DMS153 treated with DMSO at 0.1 percent for 48 hours (cell line): Measurements from ENCODE around the gene BARX1.
A peak's percentile ranks its signal among the peaks of the same experiment; 100 is the strongest.
"Not testable (repeated sequence)": the region's sequence is repeated elsewhere in the genome, so short reads cannot be mapped to it uniquely, and the experiment has no call there.

Experiments
- DNase-seq: peaks from one replicate; lab custom pipeline; 2025; ENCODE audit not compliant: unreplicated experiment; lab: John Stamatoyannopoulos, UW

The BARX1 gene

DNA sequence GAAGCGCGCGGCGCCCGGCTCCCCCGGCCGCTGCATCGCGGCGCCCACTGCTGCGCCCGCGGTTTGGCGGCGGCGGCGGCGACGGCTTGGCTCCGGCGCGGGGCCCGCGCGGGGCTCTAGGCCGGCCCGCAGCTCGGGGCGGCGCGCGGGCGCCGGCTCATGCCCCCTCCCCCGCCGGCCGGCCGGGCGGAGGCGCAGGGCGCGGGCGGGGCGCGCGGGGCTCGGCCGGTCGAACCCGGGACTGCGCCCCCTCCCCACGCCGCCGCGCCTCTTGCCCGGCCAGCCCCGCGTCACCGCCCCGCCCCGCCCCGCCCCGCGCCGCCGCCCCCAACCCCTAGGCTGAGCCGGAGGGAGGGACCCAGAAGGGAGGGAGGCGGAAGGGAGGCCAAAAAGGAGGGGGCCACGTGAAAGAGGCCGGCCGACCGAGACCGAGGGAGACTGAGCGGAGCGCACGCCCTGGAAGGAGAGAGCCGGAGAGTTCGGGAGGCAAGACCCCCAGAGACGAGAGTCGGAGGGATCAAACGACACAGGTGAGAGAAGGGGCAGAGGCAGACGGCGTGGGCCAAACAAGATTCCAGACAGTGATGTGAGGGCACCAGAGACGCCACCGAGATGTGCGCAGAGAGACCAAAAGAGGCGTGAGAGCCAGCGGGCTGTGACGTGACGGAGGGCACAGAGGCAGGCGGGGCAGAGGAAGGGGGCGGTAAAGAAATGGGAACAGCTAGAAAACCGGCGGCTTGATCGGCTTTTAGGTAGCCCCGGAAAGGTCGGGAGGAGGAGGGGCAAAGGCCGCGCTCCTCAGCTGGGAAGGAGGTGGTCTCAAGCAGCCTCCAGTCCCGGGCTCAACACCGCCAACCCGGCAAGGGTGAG, at the start of gene BARX1:
Gene BARX1 (minus strand): TSS at position 245 of the 870 bp plus-strand sequence. CDS start 209 bp downstream, at position 36.
- no peak for DNase-seq

DNA sequence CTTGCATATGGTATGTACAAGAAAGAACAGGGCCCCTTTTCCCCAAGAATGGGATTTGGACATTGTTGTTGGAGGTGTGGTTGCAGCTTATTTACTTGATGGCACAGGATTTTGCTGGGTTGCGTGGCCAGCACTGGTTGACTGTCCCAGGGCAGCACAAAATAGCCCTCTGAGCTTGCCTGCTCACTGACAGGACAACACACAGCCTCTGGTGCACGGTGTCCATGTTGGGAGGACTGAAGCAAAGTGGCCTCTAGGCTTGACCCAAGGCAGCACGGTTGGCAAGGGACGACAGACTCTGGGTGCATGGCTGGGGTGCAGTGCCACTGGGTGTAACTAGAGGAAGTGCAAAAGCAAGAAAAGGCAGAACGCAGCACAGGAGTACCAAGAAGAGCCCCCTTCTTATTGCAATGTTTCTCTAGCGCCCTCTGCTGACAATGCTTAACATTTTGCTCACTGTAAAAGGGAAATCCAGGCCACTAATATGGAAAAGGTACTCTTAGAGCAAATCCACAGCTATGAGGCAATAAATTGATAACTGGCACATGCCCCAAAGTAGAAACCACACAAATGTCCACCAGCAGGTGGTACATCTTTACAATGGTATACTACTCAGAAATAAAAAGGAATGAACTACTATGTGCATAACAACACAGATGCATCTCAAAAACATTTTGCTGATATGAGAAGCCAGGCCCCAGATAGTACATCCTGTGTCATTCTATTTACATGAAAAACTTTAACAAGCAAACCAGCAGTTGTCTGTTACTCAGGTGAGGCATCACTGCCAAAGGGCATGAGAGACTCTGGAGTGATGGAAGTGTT, 47.4 kb upstream of the BARX1 start:
- peak; percentile 66 for DNase-seq

DNA sequence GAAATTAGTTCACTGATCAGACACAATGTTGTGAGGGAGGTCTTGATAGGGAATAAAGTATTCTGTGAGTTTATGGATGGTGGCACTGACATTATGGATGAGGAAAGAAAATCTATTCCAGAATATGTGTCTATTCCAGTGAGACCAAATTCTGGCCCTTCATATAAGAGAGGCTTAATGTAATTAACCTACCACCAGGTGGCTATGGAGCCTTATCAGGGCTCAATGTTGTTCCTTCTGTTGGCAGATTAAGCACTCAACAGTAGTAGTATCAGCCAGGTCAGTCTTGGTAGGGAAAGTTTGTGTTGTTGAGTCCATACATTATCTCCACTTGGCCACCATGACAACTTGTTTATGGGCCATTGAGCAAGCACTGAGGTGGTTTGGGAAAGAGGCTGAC, 41.7 kb upstream of the BARX1 start:
- no peak for DNase-seq

- no peak for DNase-seq
Observed at GRCh38 chr9:93996367-93996766, 41.2 kb upstream of the BARX1 start.

DNA sequence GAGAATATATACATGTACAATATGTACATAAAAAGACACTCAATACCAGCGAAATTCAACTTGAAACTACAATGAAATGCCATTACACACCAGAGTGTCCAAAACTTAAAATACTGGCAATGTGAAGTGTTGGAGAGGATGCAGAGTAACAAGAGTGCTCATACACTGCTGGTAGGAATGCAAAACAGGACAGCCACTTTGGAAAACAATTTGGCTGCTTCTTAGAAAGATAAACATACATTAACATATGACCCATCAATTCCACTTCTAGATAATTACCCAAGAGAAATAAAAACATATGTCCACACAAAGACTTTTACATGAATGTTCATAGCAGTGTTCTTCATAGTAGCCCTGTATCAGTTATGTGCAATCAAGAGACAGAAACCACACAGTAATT, 39.4 kb upstream of the BARX1 start:
- DNase-seq = no peak

DNA sequence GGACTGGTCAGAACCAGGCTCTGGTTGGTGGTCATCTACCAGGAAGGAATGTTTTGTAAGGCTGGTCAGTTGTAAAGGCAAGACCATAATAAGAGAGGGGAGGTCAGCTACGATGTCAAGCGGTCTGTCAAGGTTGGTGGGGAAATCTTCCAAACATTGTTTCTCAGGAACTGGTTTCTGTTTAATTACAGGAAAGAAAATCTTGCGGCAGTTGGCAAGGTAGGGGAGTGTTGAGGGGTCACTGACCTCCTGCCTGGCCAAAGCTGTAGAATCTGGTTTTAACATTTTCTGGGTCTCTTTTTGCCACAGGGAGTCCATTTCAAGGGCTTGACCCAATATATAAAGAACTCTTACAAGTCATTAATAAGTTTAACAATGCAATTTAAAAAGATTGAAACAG, 39.0 kb upstream of the BARX1 start:
- DNase-seq = no peak

DNA sequence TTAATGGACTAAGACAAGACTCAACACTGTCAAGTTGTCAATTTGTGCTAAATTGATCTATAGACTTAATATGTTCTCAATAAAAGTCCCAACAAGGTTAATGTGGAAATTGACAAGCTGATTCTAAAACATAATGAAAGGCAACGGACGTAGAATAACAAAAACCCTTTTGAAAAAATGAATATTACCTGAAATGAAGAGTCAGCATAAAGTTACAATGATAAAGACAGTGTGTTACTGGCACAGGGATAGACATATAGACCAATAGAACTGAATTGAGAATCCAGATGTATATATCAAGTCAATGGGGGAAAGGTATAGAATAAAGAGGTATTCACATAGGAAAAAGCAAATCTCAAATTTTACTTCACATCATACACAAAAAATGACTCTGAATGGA, 37.7 kb upstream of the BARX1 start:
- no peak for DNase-seq

DNA sequence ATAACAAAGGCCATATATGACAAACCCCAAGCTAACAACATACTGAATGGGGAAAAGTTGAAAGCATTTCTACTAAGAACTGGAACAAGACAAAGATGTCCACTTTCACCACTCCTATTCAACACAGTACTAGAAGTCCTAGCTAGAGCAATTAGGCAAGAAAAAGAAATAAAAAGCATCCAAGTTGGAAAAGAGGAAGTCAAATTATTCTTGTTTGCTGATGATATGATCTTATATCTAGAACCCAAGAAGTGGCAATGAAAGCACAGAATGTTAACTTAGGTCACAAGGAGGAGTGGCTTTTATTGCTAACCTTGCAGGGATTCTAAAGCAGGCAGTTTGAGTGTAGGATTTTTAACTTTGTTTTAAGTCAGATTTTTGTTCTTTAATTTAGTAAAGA, 35.3 kb upstream of the BARX1 start:
- no peak for DNase-seq

DNA sequence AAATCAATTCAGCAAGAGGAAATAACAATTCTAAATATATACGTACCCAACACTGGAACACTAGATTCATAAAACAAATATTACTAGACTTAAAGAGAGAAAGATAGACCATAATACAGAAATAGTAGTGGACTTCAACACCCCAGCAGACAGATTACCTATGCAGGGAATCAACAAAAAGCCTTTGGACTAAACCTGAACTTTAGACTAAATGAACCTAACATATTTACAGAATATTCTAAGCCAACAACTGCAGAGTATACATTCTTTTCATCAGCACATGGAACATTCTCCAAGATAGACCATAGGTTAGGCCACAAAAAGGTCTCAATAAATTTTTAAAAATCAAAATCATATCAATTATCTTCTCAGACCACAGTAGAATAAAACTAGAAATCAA, 32.9 kb upstream of the BARX1 start:
- DNase-seq = no peak

GRCh38 chr9:93984860-93985259, 29.7 kb upstream of the BARX1 start:
- DNase-seq = peak; percentile 41

- DNase-seq = no peak
Observed at GRCh38 chr9:93983875-93984274, 28.7 kb upstream of the BARX1 start.

GRCh38 chr9:93979721-93980120, 24.6 kb upstream of the BARX1 start:
- no peak for DNase-seq

- no peak for DNase-seq
Observed at GRCh38 chr9:93978551-93978950, 23.4 kb upstream of the BARX1 start.

DNA sequence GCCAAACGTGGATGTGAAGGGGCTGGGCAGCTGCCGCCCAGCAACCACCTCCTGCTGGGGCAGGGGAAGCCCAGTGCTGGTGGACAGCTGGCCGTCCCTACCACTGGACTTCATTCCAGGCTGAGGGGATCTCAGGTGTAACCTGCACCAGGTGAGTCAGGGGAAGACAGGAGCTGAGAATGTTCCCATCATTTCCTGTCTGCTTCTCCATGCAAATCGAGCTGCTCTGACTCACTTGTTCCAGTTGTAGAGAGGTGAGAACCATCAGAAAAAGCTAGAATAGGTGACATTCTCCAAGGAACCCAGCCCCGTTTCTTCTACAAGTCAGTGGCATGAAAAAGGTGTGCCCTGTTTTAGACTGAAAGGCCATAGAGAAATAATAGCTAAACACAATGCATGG, 21.8 kb upstream of the BARX1 start:
- no peak for DNase-seq

DNA sequence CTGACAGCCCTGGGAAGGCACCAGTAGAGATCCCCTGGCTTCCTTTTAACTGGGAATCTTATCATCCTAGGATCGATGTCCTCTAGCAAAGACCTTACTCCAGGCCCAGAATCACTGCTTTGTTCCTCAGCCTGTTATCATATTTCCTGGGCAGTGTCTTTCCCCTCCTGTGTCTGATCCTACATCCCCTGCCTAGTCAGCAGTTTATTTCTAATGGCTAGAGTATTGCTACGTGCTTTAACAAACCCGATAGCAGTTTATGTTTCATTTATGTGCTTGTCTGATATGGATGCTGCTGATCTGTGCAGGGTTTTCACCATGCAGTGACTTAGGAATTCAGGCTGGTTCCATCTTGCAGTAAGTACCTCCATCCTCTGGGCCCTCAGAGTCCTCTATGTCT, 20.9 kb upstream of the BARX1 start:
- DNase-seq = no peak

GRCh38 chr9:93975262-93975661, 20.1 kb upstream of the BARX1 start:
- DNase-seq = no peak

- DNase-seq = no peak
Observed at GRCh38 chr9:93974151-93974550, 19.0 kb upstream of the BARX1 start.

- not testable (repeated sequence) for DNase-seq
Observed at GRCh38 chr9:93972655-93973054, 17.5 kb upstream of the BARX1 start.

- no peak for DNase-seq
Observed at GRCh38 chr9:93969328-93969661, 14.1 kb upstream of the BARX1 start.

- DNase-seq = no peak
Observed at GRCh38 chr9:93968451-93969327, 13.5 kb upstream of the BARX1 start.
